PC-3 (cell line): ENCODE data around the gene SPEF2. TPM values are rescaled to one million over a fixed set of nuclear protein-coding genes. Genes with fewer than 3 reads are reported as not detected.

Experiments used
- ATAC-seq: fragments of 200-7000 bp; cut with Tn5 transposase; 2 replicates; pipeline ENCODE4 v1.9.1; 2020; ENCODE audit warnings: mild to moderate bottlenecking, moderate library complexity
- Bru-seq: library from RNA; stranded (reverse); fragments of 400-500 nt; gene quantifications from one replicate; lab custom pipeline; 2021; lab: Mats Ljungman, UMichigan
- BruChase-seq, 2 experiments: library from RNA; stranded (reverse); fragments of 400-500 nt; gene quantifications; one replicate each; lab custom pipeline; 2021; lab: Mats Ljungman, UMichigan
- BruUV-seq: library from RNA; stranded (reverse); fragments of 400-500 nt; replicated peaks from 2 replicates; lab custom pipeline; 2021; lab: Mats Ljungman, UMichigan
- CTCF ChIA-PET: fragments of 300-600 bp; sonication (Branson Sonifier 250); formaldehyde crosslinking; loops from one replicate; lab custom pipeline; 2022; ENCODE audit warnings: antibody characterized with exemption; lab: Charles Lee
- POLR2A ChIA-PET: fragments of 300-600 bp; sonication (Branson Sonifier 250); formaldehyde crosslinking; loops from one replicate; lab custom pipeline; 2022; ENCODE audit warnings: antibody characterized with exemption; ENCODE audit not compliant: unreplicated experiment; lab: Charles Lee
- DNase-seq: peaks from one replicate; pipeline ENCODE4 v3.0.0-alpha.2; 2015
- H2AFZ ChIP-seq: fragments of 300-600 bp; sonication (generic); 2 replicates; pipeline ENCODE4 v1.6.0; 2016; ENCODE audit warnings: antibody characterized with exemption, low read length
- H3F3A ChIP-seq: fragments of 300-600 bp; sonication (generic); one replicate; pipeline ENCODE4 v1.6.0; 2017; ENCODE audit warnings: antibody characterized with exemption, low read length, control low read depth, mild to moderate bottlenecking; ENCODE audit not compliant: unreplicated experiment
- H3K27ac ChIP-seq: fragments of 300-600 bp; sonication (generic); 2 replicates; pipeline ENCODE4 v1.5.1; 2016; ENCODE audit warnings: mild to moderate bottlenecking, low read length
- H3K27me3 ChIP-seq: fragments of 300-600 bp; sonication (generic); 2 replicates; pipeline ENCODE4 v1.6.1; 2016; ENCODE audit warnings: low read length, mixed read lengths
- H3K36me3 ChIP-seq: fragments of 300-600 bp; sonication (generic); 2 replicates; pipeline ENCODE4 v1.6.1; 2016; ENCODE audit warnings: low read depth, mixed run types, low read length, mixed read lengths
- H3K4me1 ChIP-seq: fragments of 300-600 bp; sonication (generic); 2 replicates; pipeline ENCODE4 v1.5.1; 2016; ENCODE audit warnings: low read length; ENCODE audit not compliant: insufficient read depth
- H3K4me2 ChIP-seq: fragments of 300-600 bp; sonication (generic); 2 replicates; pipeline ENCODE4 v1.6.0; 2016; ENCODE audit warnings: low read length
- H3K4me3 ChIP-seq: fragments of 300-600 bp; sonication (generic); 2 replicates; pipeline ENCODE4 v1.5.1; 2016; ENCODE audit warnings: mild to moderate bottlenecking, low read length, mixed read lengths
- H3K79me2 ChIP-seq: fragments of 300-600 bp; sonication (generic); 2 replicates; pipeline ENCODE4 v1.6.1; 2017; ENCODE audit warnings: low read length, mixed read lengths
- H3K9ac ChIP-seq: fragments of 300-600 bp; sonication (generic); 2 replicates; pipeline ENCODE4 v1.6.0; 2016; ENCODE audit warnings: mild to moderate bottlenecking, low read length
- H3K9me2 ChIP-seq: fragments of 300-600 bp; sonication (generic); replicated peaks from 2 replicates; pipeline ENCODE4 v1.6.1; 2016; ENCODE audit warnings: mixed run types, low read length, mixed read lengths
- H3K9me3 ChIP-seq: fragments of 300-600 bp; sonication (generic); 2 replicates; pipeline ENCODE4 v1.6.1; 2016; ENCODE audit warnings: low read length, mixed read lengths
- H4K20me1 ChIP-seq: fragments of 300-600 bp; sonication (generic); 2 replicates; pipeline ENCODE4 v1.6.1; 2016; ENCODE audit warnings: low read length, mixed read lengths
- EZH2 ChIP-seq: fragments of 300-600 bp; sonication (generic); IDR thresholded peaks from one replicate; pipeline ENCODE4 v1.6.1; 2017; ENCODE audit warnings: antibody characterized with exemption, mild to moderate bottlenecking, low read length; ENCODE audit not compliant: unreplicated experiment
- EZH2phosphoT487 ChIP-seq: fragments of 300-600 bp; sonication (generic); IDR thresholded peaks from 2 replicates; pipeline ENCODE4 v1.6.1; 2018; ENCODE audit warnings: mild to moderate bottlenecking, antibody characterized with exemption, low read length, borderline replicate concordance
- intact Hi-C: fragments of 100-400 bp; cut with micrococcal nuclease; formaldehyde crosslinking; loops from 2 replicates; pipeline ENCODE4 v1.9.0; 2023
- long read RNA-seq: library from polyadenylated mRNA; unstranded; transcript quantifications from one replicate; pipeline ENCODE4 v2.0.0, GENCODE V29; 2021; ENCODE audit not compliant: unreplicated experiment
- total RNA-seq: library from RNA; depleted of rRNA; stranded (reverse); fragments of >200 nt; gene quantifications from 2 replicates; pipeline ENCODE4 v1.2.3, GENCODE V29; 2014; rRNA removed
- TF ChIP-seq, protein P1 (sequence below): fragments of 300-600 bp; sonication (generic); conservative IDR thresholded peaks from 2 replicates; pipeline ENCODE4 v1.5.1; 2017; ENCODE audit warnings: antibody characterized with exemption, low read depth, mild to moderate bottlenecking, low read length

Gene SPEF2, protein sequence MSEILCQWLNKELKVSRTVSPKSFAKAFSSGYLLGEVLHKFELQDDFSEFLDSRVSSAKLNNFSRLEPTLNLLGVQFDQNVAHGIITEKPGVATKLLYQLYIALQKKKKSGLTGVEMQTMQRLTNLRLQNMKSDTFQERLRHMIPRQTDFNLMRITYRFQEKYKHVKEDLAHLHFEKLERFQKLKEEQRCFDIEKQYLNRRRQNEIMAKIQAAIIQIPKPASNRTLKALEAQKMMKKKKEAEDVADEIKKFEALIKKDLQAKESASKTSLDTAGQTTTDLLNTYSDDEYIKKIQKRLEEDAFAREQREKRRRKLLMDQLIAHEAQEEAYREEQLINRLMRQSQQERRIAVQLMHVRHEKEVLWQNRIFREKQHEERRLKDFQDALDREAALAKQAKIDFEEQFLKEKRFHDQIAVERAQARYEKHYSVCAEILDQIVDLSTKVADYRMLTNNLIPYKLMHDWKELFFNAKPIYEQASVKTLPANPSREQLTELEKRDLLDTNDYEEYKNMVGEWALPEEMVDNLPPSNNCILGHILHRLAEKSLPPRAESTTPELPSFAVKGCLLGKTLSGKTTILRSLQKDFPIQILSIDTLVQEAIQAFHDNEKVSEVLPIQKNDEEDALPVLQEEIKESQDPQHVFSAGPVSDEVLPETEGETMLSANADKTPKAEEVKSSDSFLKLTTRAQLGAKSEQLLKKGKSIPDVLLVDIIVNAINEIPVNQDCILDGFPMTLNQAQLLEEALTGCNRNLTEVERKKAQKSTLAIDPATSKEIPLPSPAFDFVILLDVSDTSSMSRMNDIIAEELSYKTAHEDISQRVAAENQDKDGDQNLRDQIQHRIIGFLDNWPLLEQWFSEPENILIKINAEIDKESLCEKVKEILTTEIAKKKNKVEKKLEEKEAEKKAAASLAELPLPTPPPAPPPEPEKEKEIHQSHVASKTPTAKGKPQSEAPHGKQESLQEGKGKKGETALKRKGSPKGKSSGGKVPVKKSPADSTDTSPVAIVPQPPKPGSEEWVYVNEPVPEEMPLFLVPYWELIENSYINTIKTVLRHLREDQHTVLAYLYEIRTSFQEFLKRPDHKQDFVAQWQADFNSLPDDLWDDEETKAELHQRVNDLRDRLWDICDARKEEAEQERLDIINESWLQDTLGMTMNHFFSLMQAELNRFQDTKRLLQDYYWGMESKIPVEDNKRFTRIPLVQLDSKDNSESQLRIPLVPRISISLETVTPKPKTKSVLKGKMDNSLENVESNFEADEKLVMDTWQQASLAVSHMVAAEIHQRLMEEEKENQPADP (N-terminal part only)
- total RNA-seq (2.3 and 2.7 TPM in 2 replicates), Bru-seq, nascent RNA (percentile 41 among the genes with signal in this experiment), BruChase-seq, experiment 1, labeled RNA remaining after a 6-hour chase (percentile 31 among the genes with signal in this experiment), BruChase-seq, experiment 2, labeled RNA remaining after a 2-hour chase (percentile 48 among the genes with signal in this experiment)
- long read RNA-seq, partial matches to known transcripts, result 2 of 12 reads
- long read RNA-seq, other reads (novel, unspliced or antisense), result 7 of 12 reads

DNA sequence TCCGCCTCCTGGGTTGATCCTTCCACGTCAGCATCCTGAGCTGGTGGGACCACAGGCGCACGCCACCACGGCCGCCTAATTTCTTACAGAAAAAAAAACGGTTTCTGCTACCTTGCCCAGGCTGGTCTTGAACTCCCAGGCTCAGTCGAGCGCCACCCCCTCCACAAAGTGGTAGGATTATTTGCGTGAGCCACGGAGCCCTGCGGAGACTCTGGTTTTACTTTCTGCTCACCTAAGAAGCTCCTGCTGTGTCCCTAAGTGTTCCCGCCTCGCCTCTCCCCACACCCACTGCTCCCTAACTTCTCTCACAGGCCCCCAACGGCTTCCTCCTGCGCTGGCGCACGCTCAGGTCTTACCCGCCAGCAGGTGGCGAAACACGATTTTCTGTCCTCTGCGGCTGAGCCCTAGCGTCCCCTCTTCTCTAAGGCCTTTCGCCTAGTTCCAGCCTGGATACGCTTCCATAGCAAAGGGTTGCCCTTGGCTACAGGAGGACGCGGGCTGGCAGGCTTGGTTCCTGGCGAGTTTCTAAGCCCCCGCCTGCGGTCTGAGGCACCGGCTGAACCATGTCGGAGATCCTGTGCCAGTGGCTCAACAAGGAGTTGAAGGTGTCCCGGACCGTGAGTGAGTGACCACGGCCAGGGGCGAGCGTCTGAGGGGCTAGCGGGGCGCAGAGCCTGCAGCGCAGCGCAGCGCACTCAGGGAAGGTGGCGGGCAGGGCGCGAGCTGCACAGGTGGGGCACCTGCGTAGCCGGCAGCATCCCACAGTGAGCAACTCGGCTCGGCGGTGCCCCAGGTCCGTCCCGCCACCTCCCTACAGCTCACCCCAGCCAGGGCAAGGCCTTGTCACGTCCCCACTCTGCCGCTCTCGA lies at the start of gene SPEF2:
Gene SPEF2, plus strand, starts transcription at position 429 of the 869 bp plus-strand sequence. Its CDS starts 135 bp downstream, at position 564.
- no TSS peak for BruUV-seq
- H3K36me3 ChIP-seq, result no peaks in the 10 kb centered on the region
- DNase-seq, result peak; percentile 92
- no peaks in the 10 kb centered on the region for H3K79me2 ChIP-seq
- ATAC-seq, result peak; percentile 98
- H3F3A ChIP-seq, result no peaks in the 10 kb centered on the region
- TF ChIP-seq EZH2phosphoT487, result no peak
- TF ChIP-seq, protein P1, sequence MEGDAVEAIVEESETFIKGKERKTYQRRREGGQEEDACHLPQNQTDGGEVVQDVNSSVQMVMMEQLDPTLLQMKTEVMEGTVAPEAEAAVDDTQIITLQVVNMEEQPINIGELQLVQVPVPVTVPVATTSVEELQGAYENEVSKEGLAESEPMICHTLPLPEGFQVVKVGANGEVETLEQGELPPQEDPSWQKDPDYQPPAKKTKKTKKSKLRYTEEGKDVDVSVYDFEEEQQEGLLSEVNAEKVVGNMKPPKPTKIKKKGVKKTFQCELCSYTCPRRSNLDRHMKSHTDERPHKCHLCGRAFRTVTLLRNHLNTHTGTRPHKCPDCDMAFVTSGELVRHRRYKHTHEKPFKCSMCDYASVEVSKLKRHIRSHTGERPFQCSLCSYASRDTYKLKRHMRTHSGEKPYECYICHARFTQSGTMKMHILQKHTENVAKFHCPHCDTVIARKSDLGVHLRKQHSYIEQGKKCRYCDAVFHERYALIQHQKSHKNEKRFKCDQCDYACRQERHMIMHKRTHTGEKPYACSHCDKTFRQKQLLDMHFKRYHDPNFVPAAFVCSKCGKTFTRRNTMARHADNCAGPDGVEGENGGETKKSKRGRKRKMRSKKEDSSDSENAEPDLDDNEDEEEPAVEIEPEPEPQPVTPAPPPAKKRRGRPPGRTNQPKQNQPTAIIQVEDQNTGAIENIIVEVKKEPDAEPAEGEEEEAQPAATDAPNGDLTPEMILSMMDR, result peak; percentile 91
- H3K4me3 ChIP-seq, result peak within 1 kb of the TSS; percentile 92
- peaks cover 9% of the 10 kb centered on the region for H3K4me1 ChIP-seq
- no peaks in the 10 kb centered on the region for H4K20me1 ChIP-seq
- H2AFZ ChIP-seq, result peak within 1 kb of the TSS; percentile 95
- H3K27me3 ChIP-seq, result no peaks in the 10 kb centered on the region
- H3K4me2 ChIP-seq, result peak within 1 kb of the TSS; percentile 97
- ChIA-PET POLR2A (no interaction called here), CTCF (interaction anchor here (0.6 to 1.1 kb wide), 2 partner anchors 89 to 309 kb away, joined by 3 read pairs; no protein-coding TSS in a partner anchor)
- no peaks in the 10 kb centered on the region for H3K9me2 ChIP-seq
- peak within 1 kb of the TSS; percentile 62 for H3K9ac ChIP-seq
- intact Hi-C loops, result loop anchor here (1.0 to 5.0 kb wide), 3 partner anchors 33 to 309 kb away; partner anchors contain the start of gene IL7R
- no peaks in the 10 kb centered on the region for H3K9me3 ChIP-seq
- no peak within 1 kb of the TSS for H3K27ac ChIP-seq

DNA sequence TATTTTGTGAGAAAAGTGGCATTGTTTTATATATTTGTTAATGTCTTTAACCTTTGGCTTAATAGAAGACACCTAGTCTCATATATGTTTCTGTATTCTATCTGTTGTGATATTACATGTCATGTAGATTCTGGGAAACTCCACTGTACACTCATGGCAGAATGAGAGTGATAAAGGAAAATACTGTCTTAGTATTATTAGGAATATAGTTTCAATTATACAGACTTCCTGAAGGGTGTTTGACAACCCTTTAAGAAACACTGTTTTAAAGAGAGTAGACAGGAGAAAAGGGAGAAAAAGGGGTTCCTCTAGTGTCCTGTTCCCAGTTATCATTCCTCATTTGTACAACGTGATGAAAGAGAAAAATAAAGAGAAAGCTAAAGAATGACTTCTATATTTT lies 42.1 kb upstream of the SPEF2 start:
- no peaks in the 10 kb centered on the region for H3K4me1 ChIP-seq
- no peaks in the 10 kb centered on the region for H3K36me3 ChIP-seq
- H3K27me3 ChIP-seq, result peaks cover 34% of the 10 kb centered on the region
- H3K4me3 ChIP-seq, result no peak overlapping the region
- POLR2A ChIA-PET, result no interaction called here
- TF ChIP-seq EZH2, result no peak
- TF ChIP-seq, protein P1, result no peak
- TF ChIP-seq EZH2phosphoT487, result no peak
- H3K4me2 ChIP-seq, result no peak overlapping the region
- H2AFZ ChIP-seq, result no peak overlapping the region
- DNase-seq (no peak), ATAC-seq (no peak)
- no peaks in the 10 kb centered on the region for H3K79me2 ChIP-seq
- no peaks in the 10 kb centered on the region for H3F3A ChIP-seq
- no peaks in the 10 kb centered on the region for H3K9me2 ChIP-seq
- H3K27ac ChIP-seq, result no peak overlapping the region
- no peaks in the 10 kb centered on the region for H3K9me3 ChIP-seq
- intact Hi-C loops, result no loop called here
- BruUV-seq, result no TSS peak
- CTCF ChIA-PET, result no interaction called here
- H4K20me1 ChIP-seq, result no peaks in the 10 kb centered on the region
- no peak overlapping the region for H3K9ac ChIP-seq
